ENCODE data around the gene BTBD6.

Gene BTBD6

GRCh38 chr14:105248368-105249181 lies at the start of gene BTBD6:
BTBD6 (plus strand) TSS chr14:105248533; CDS start chr14:105248712, 179 bp downstream.
- ChIA-PET CTCF (interaction anchor here (1.9 kb wide), 1 partner anchor 12 kb away, joined by 4 read pairs; no protein-coding TSS in a partner anchor), POLR2A (interaction anchor here (0.7 to 1.7 kb wide), 10 partner anchors 11 to 241 kb away, joined by 3 to 8 read pairs (median 3); partner anchors contain the start of genes BRF1 and JAG2)
- DNase-seq (ENCODE audit: extremely low spot score), result peak; percentile 94

DNA sequence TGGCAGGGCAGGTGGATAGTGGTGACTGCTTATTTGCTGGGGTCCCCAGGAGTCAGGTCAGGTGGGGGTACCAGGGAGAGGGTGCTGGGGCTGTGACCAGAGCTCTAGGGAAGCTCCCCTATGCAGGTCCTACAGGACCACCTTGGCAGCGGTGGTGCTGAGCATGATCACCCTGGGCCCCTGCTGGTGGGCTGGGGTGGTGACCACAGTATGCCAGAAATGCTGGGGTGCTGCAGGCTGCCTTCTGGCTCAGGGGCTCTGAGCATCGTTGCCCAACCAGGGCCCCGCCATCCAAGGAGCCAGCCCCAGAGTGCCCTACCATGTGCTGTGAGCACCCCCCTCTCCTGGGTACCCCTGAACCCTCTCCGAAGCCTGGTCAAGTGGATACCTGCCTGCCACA lies 49.7 kb upstream of the BTBD6 start:
- TF ChIP-seq BHLHE40 (IDR thresholded peaks at IDR 0.05; ENCODE audit: borderline replicate concordance) (no peak), TARDBP (IDR thresholded peaks at IDR 0.05) (no peak), L3MBTL2 (conservative IDR thresholded peaks at IDR 0.05) (no peak), ZNF384 (IDR thresholded peaks at IDR 0.05) (no peak), LEF1 (IDR thresholded peaks at IDR 0.05; ENCODE audit: borderline replicate concordance) (no peak), FOXK2 (IDR thresholded peaks at IDR 0.05) (no peak), ELF4 (IDR thresholded peaks at IDR 0.05) (no peak), NFRKB (IDR thresholded peaks at IDR 0.05) (no peak), HDGF (IDR thresholded peaks at IDR 0.05; ENCODE audit: borderline replicate concordance) (no peak), SP1 (IDR thresholded peaks at IDR 0.05) (no peak), SUZ12 (IDR thresholded peaks at IDR 0.05) (no peak), ARNT (IDR thresholded peaks at IDR 0.05) (no peak), FOXM1 (IDR thresholded peaks at IDR 0.05; ENCODE audit: borderline replicate concordance) (no peak), FOXA1 (IDR thresholded peaks at IDR 0.05) (no peak), CTBP1 (IDR thresholded peaks at IDR 0.05; ENCODE audit: borderline replicate concordance) (no peak)
- TF ChIP-seq, protein P1, sequence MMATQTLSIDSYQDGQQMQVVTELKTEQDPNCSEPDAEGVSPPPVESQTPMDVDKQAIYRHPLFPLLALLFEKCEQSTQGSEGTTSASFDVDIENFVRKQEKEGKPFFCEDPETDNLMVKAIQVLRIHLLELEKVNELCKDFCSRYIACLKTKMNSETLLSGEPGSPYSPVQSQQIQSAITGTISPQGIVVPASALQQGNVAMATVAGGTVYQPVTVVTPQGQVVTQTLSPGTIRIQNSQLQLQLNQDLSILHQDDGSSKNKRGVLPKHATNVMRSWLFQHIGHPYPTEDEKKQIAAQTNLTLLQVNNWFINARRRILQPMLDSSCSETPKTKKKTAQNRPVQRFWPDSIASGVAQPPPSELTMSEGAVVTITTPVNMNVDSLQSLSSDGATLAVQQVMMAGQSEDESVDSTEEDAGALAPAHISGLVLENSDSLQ (IDR thresholded peaks at IDR 0.05), result no peak
- POLR2A ChIA-PET, result no interaction called here
- CTCF ChIA-PET, result interaction anchor here (0.8 kb wide), 1 partner anchor 27 kb away, joined by 3 read pairs; no protein-coding TSS in a partner anchor
- no peak for DNase-seq (ENCODE audit: extremely low spot score)

More at GRCh38 chr14:105248368-105249181, at the start of gene BTBD6:
- TF ChIP-seq LEF1 (IDR thresholded peaks at IDR 0.05; ENCODE audit: borderline replicate concordance), result no peak
- TF ChIP-seq FOXM1 (IDR thresholded peaks at IDR 0.05; ENCODE audit: borderline replicate concordance), result peak; percentile 45; the same call in 1 of the 2 replicates

DNA sequence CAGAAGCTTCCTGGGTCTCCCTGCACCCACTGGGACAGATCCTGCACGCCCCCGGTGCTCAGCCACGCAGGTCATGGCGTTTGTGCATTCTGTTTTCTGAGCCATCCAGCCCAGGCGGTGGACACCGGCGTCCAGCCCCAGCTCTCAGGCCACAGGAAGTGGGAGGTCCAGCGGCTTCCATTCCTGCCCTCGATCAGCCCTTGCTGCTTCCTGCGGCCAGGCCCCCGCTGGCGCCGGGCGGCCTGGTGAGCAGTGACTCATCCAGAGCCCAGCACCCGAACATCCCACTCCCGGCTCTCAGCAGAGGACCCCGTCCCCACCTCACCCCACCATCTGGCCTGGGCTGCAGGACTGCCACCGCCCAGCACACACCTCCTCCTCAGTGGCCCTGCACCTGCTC lies 49.2 kb upstream of the BTBD6 start:
- ChIA-PET CTCF (interaction anchor here (0.8 kb wide), 1 partner anchor 28 kb away, joined by 3 read pairs; no protein-coding TSS in a partner anchor), POLR2A (no interaction called here)
- no peak for TF ChIP-seq FOXK2 (IDR thresholded peaks at IDR 0.05)
- no peak for TF ChIP-seq ELF4 (IDR thresholded peaks at IDR 0.05)
- TF ChIP-seq FOXM1 (IDR thresholded peaks at IDR 0.05; ENCODE audit: borderline replicate concordance), result no peak
- TF ChIP-seq SUZ12 (IDR thresholded peaks at IDR 0.05), result no peak
- no peak for TF ChIP-seq HDGF (IDR thresholded peaks at IDR 0.05; ENCODE audit: borderline replicate concordance)
- no peak for TF ChIP-seq FOXA1 (IDR thresholded peaks at IDR 0.05)
- TF ChIP-seq NFRKB (IDR thresholded peaks at IDR 0.05), result no peak
- no peak for TF ChIP-seq TARDBP (IDR thresholded peaks at IDR 0.05)
- TF ChIP-seq ARNT (IDR thresholded peaks at IDR 0.05), result no peak
- TF ChIP-seq LEF1 (IDR thresholded peaks at IDR 0.05; ENCODE audit: borderline replicate concordance), result no peak
- TF ChIP-seq CTBP1 (IDR thresholded peaks at IDR 0.05; ENCODE audit: borderline replicate concordance), result no peak
- no peak for TF ChIP-seq SP1 (IDR thresholded peaks at IDR 0.05)
- no peak for TF ChIP-seq ZNF384 (IDR thresholded peaks at IDR 0.05)
- no peak for TF ChIP-seq BHLHE40 (IDR thresholded peaks at IDR 0.05; ENCODE audit: borderline replicate concordance)
- TF ChIP-seq L3MBTL2 (conservative IDR thresholded peaks at IDR 0.05), result no peak
- TF ChIP-seq, protein P1 (IDR thresholded peaks at IDR 0.05), result no peak
- DNase-seq (ENCODE audit: extremely low spot score), result no peak

DNA sequence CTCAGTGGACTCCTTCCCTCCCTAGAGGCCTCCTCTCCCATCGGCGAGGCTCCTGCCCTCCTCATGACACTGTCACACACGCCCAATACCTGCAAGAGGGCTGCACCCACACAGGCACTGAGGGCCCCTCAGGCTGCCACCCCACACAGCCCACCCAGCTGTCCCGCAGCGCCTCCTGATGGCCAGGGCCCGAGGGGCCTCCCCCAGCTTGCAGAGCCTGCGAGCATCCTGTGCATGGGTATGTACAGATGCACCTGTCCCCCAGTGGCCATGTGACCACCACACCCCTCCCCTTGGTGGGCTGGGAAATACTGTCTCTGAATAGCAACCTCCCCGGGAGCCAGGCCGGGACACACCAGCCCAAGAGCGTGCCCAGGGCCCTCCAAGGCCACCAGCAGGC lies 48.3 kb upstream of the BTBD6 start:
- POLR2A ChIA-PET, result no interaction called here
- no peak for TF ChIP-seq LEF1 (IDR thresholded peaks at IDR 0.05; ENCODE audit: borderline replicate concordance)
- TF ChIP-seq TARDBP (IDR thresholded peaks at IDR 0.05), result no peak
- no peak for TF ChIP-seq HDGF (IDR thresholded peaks at IDR 0.05; ENCODE audit: borderline replicate concordance)
- TF ChIP-seq ZNF384 (IDR thresholded peaks at IDR 0.05), result no peak
- TF ChIP-seq CTBP1 (IDR thresholded peaks at IDR 0.05; ENCODE audit: borderline replicate concordance), result no peak
- no peak for TF ChIP-seq SP1 (IDR thresholded peaks at IDR 0.05)
- TF ChIP-seq FOXM1 (IDR thresholded peaks at IDR 0.05; ENCODE audit: borderline replicate concordance), result no peak
- TF ChIP-seq ELF4 (IDR thresholded peaks at IDR 0.05), result no peak
- TF ChIP-seq ARNT (IDR thresholded peaks at IDR 0.05), result no peak
- no peak for TF ChIP-seq FOXA1 (IDR thresholded peaks at IDR 0.05)
- TF ChIP-seq BHLHE40 (IDR thresholded peaks at IDR 0.05; ENCODE audit: borderline replicate concordance), result no peak
- TF ChIP-seq, protein P1 (IDR thresholded peaks at IDR 0.05), result no peak
- TF ChIP-seq SUZ12 (IDR thresholded peaks at IDR 0.05), result no peak
- TF ChIP-seq NFRKB (IDR thresholded peaks at IDR 0.05), result no peak
- TF ChIP-seq FOXK2 (IDR thresholded peaks at IDR 0.05), result no peak
- no peak for TF ChIP-seq L3MBTL2 (conservative IDR thresholded peaks at IDR 0.05)
- DNase-seq (ENCODE audit: extremely low spot score), result no peak
- CTCF ChIA-PET, result no interaction called here

GRCh38 chr14:105200641-105201040 lies 47.7 kb upstream of the BTBD6 start:
- TF ChIP-seq BHLHE40 (IDR thresholded peaks at IDR 0.05; ENCODE audit: borderline replicate concordance) (no peak), TARDBP (IDR thresholded peaks at IDR 0.05) (no peak), SUZ12 (IDR thresholded peaks at IDR 0.05) (no peak), LEF1 (IDR thresholded peaks at IDR 0.05; ENCODE audit: borderline replicate concordance) (no peak), L3MBTL2 (conservative IDR thresholded peaks at IDR 0.05) (no peak), FOXM1 (IDR thresholded peaks at IDR 0.05; ENCODE audit: borderline replicate concordance) (no peak), FOXA1 (IDR thresholded peaks at IDR 0.05) (no peak), ARNT (IDR thresholded peaks at IDR 0.05) (no peak), NFRKB (IDR thresholded peaks at IDR 0.05) (no peak), FOXK2 (IDR thresholded peaks at IDR 0.05) (no peak), ELF4 (IDR thresholded peaks at IDR 0.05) (no peak)
- no peak for DNase-seq (ENCODE audit: extremely low spot score)
- ChIA-PET CTCF (interaction anchor here (0.6 to 0.7 kb wide), 2 partner anchors 75 to 150 kb away, joined by 3 read pairs; no protein-coding TSS in a partner anchor), POLR2A (no interaction called here)

Data from HEK293T (cell line).